Trophoblast cell (in vitro differentiated cells and primary cell): Measurements from ENCODE around the gene SRP14.

Source experiments
- DNase-seq, 2 donors: peaks; one replicate each; pipeline ENCODE4 v3.0.0-alpha.2; 2016
- H2AFZ ChIP-seq: 2 replicates; pipeline ENCODE4 v1.6.1; 2013; ENCODE audit warnings: low read length, moderate library complexity, mild to moderate bottlenecking; ENCODE audit not compliant: insufficient read depth, poor library complexity
- H2AK5ac ChIP-seq: 2 replicates; pipeline ENCODE4 v1.6.1; 2013; ENCODE audit warnings: mild to moderate bottlenecking, low read length
- H2BK120ac ChIP-seq: 2 replicates; pipeline ENCODE4 v1.6.1; 2013; ENCODE audit warnings: low read length, mild to moderate bottlenecking, moderate library complexity; ENCODE audit not compliant: insufficient read depth, poor library complexity
- H2BK12ac ChIP-seq: 2 replicates; pipeline ENCODE4 v1.6.1; 2013; ENCODE audit warnings: mild to moderate bottlenecking, low read length, moderate library complexity
- H2BK5ac ChIP-seq: 2 replicates; pipeline ENCODE4 v1.6.1; 2013; ENCODE audit warnings: low read length, low read depth, moderate library complexity, mild to moderate bottlenecking; ENCODE audit not compliant: poor library complexity
- H3K14ac ChIP-seq: 2 replicates; pipeline ENCODE4 v1.6.1; 2013; ENCODE audit warnings: mild to moderate bottlenecking, low read length
- H3K18ac ChIP-seq: 2 replicates; pipeline ENCODE4 v1.6.1; 2013; ENCODE audit warnings: mild to moderate bottlenecking, low read length
- H3K23ac ChIP-seq: 2 replicates; pipeline ENCODE4 v1.6.1; 2013; ENCODE audit warnings: low read length
- H3K27ac ChIP-seq: 2 replicates; pipeline ENCODE4 v1.5.1; 2013; ENCODE audit warnings: low read depth, mild to moderate bottlenecking, inconsistent platforms, low read length, moderate library complexity
- H3K27me3 ChIP-seq: 2 replicates; pipeline ENCODE4 v1.6.1; 2013; ENCODE audit warnings: inconsistent platforms, mild to moderate bottlenecking, low read length, moderate library complexity; ENCODE audit not compliant: insufficient read depth
- H3K36me3 ChIP-seq, 2 experiments: 1 replicate in 1 of 2; 2 replicates in 1 of 2; pipeline ENCODE4 v1.6.1; 2013; ENCODE audit warnings: low read length in 2 of 2, mild to moderate bottlenecking in 2 of 2, moderate library complexity in 1 of 2; ENCODE audit not compliant: insufficient read depth in 2 of 2, control insufficient read depth in 1 of 2
- H3K4ac ChIP-seq: 2 replicates; pipeline ENCODE4 v1.6.1; 2013; ENCODE audit warnings: low read depth, mild to moderate bottlenecking, low read length, moderate library complexity
- H3K4me1 ChIP-seq, 2 experiments: 1 replicate in 1 of 2; 2 replicates in 1 of 2; pipeline ENCODE4 v1.6.1; 2013; ENCODE audit warnings: low read length in 2 of 2, mild to moderate bottlenecking in 2 of 2, moderate library complexity in 1 of 2; ENCODE audit not compliant: insufficient read depth in 2 of 2, control insufficient read depth in 1 of 2
- H3K4me2 ChIP-seq: 2 replicates; pipeline ENCODE4 v1.6.1; 2013; ENCODE audit warnings: inconsistent platforms, mild to moderate bottlenecking, low read length, moderate library complexity
- H3K4me3 ChIP-seq: 2 replicates; pipeline ENCODE4 v1.5.1; 2013; ENCODE audit warnings: mild to moderate bottlenecking, low read depth, low read length, inconsistent platforms
- H3K79me1 ChIP-seq: one replicate; pipeline ENCODE4 v1.6.1; 2013; ENCODE audit warnings: low read length
- H3K79me2 ChIP-seq: 2 replicates; pipeline ENCODE4 v1.6.1; 2013; ENCODE audit warnings: low read length, mild to moderate bottlenecking; ENCODE audit not compliant: control insufficient read depth, insufficient read depth, poor library complexity
- H3K9ac ChIP-seq: 2 replicates; pipeline ENCODE4 v1.6.1; 2013; ENCODE audit warnings: mild to moderate bottlenecking, low read length
- H3K9me3 ChIP-seq: 2 replicates; pipeline ENCODE4 v1.6.1; 2013; ENCODE audit warnings: low read depth, mild to moderate bottlenecking, control low read depth, inconsistent platforms, low read length; ENCODE audit not compliant: insufficient read depth
- H4K12ac ChIP-seq: 2 replicates; pipeline ENCODE4 v1.6.1; 2013; ENCODE audit warnings: low read depth, mild to moderate bottlenecking, low read length, moderate library complexity
- H4K8ac ChIP-seq: 2 replicates; pipeline ENCODE4 v1.6.1; 2013; ENCODE audit warnings: low read depth, mild to moderate bottlenecking, low read length, moderate library complexity
- H4K91ac ChIP-seq: one replicate; pipeline ENCODE4 v1.6.1; 2013; ENCODE audit warnings: low read depth, mild to moderate bottlenecking, low read length, moderate library complexity
- WGBS: extraction: QIAGEN DNeasy Blood & Tissue Kit; methylation state at CpG from one replicate; pipeline ENCODE4 v1.1.7; 2013; ENCODE audit warnings: missing lambda C conversion rate; ENCODE audit not compliant: insufficient read length, insufficient coverage; ENCODE audit errors: extremely low coverage; 5-methylcytosine and 5-hydroxymethylcytosine counted together

SRP14 gene

DNA sequence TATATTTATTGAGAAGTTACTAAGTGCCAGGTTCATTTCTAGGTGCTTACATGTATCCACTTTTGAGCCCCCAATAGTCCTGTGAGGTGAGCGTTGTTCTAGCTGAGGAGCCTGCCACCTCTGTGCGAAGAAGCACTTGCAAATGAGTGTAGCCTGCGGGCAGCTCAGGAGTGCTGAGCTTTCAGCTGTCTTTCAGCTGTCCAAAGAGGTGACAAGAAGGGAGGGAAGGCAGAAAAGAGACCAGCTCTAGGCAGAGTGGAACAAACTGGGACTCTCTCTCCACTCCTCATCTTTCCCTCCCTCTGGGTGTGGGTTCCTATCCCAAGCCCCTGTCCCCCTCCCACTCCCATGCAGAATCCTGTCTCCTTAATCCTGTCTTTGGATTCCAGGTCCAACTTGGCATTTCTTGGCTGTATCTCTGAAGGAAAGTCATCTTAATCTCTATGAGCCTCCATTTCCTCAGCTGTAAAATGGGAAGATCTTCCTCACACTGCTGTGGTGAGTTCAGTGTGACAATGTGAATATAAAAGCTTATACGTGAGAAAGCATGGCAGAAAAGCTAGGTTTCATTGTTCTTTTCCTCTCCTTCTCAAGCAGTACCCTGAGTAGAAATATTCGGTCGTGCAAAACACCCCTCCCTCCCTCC, 6.7 kb upstream of the SRP14 start:
- Histone ChIP-seq H3K4ac (no peak overlapping the region), H3K79me2 (no peaks in the 10 kb centered on the region), H3K27me3 (no peaks in the 10 kb centered on the region), H3K36me3 (no peaks in the 10 kb centered on the region), H3K27ac (no peak overlapping the region), H2BK12ac (no peak overlapping the region), H2BK5ac (peak overlapping the region; percentile 4), H2BK120ac (no peak overlapping the region), H4K12ac (no peak overlapping the region), H3K14ac (no peak overlapping the region), H3K9ac (no peak overlapping the region), H3K4me3 (no peak overlapping the region), H2AFZ (no peak overlapping the region), H3K79me1 (peaks cover 18% of the 10 kb centered on the region), H3K4me2 (no peak overlapping the region), H3K18ac (no peak overlapping the region), H4K8ac (no peak overlapping the region), H3K23ac (no peak overlapping the region), H2AK5ac (no peak overlapping the region), H4K91ac (peak overlapping the region; percentile 52), H3K9me3 (peaks cover 5% of the 10 kb centered on the region), H3K4me1 (peaks cover 24 to 25% of the 10 kb centered on the region in 2 experiments)
- DNase-seq, result peak in 1 of 2 donors; percentile 35
- WGBS, result no CpG with 5 or more reads among the region's 6 CpGs

DNA sequence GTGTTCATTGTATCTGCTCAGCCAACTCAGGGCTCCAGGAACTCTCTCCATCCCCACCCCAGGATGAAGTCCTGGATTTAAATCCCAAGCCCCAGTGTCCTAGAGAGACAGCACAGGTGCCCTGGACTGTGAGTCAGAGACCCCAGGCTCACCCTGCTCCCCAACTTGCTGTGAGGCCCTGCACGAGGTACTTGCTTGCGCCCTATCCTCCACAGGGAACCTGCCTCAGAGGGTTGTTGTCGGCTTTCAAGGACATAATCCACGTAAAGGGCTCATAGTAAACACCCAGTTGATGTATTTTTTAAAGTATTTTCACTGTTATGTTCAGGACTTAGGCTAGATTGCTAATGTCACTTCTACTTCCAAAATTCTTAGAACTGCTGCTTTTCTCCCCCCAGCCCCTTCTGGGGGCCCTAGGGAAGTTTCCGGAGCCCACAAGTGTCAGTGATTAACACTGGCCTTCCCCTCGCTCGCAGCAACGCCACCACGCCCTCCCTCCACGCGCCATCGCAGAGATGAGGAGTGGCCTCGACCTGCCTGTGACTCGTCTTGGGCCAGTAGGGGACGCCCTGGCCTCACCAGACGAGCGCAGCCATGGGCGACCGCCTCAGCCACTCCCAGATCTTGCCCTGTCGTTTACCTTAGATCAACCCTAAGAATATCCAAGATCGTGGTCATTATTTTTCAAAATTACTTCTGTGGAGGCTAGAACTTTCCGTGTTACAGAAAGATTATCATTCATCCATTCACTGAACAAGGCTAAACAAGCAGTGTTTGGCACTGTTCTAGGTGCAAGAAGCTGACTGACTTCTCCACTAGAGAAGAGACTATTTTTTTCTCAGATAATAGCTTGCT, 6.0 kb upstream of the SRP14 start:
- Histone ChIP-seq H4K12ac (no peak overlapping the region), H3K27me3 (no peaks in the 10 kb centered on the region), H3K18ac (no peak overlapping the region), H3K9ac (no peak overlapping the region), H3K79me1 (peaks cover 15% of the 10 kb centered on the region), H3K36me3 (no peaks in the 10 kb centered on the region), H4K8ac (no peak overlapping the region), H3K79me2 (no peaks in the 10 kb centered on the region), H2AFZ (no peak overlapping the region), H3K4me2 (peak overlapping the region; percentile 47), H2BK120ac (no peak overlapping the region), H3K9me3 (no peaks in the 10 kb centered on the region), H2AK5ac (no peak overlapping the region), H2BK12ac (no peak overlapping the region), H3K4me3 (no peak overlapping the region), H3K4ac (no peak overlapping the region), H3K27ac (no peak overlapping the region), H2BK5ac (no peak overlapping the region), H4K91ac (no peak overlapping the region), H3K23ac (no peak overlapping the region), H3K4me1 (peaks cover 24% of the 10 kb centered on the region in 2 experiments), H3K14ac (no peak overlapping the region)
- no CpG with 5 or more reads among the region's 22 CpGs for WGBS
- peak; percentile 81 to 87 for DNase-seq

DNA sequence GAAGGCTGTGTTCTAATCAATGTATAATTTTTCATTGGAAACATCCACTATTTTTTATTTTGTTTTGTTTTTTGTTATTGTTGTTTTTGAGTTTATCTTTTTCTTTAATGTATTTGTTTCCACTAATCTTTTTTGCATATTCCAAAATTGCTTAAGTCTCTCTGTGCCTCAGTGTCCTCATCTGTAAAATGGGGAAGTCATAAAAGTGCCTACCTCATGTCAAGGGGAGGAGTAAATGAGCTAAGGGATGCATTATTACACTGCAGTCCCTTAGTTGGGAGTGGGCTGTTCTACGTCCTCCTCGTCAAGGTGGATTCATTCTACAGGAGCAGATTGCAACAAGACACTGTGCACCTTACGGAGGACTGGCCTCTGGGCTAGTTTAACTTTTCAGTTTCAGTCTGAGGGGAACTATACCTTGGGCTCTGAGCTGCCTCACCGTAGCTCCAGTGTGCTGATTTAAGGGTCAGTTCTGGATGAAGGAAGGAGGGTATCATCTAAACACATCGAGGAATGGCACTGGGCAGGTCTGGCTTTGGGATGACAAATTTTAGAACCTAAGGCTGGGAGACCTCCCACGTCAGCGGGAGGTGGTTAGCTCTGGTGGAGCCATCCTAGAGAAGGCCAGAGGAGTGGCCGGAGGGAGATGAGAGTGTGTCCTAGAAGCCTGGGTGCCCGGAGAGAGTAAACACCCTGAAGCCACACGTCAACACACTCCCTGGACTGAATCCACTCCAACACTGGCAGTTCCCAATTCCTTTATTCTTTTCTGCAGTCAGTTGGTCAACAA, 5.1 kb upstream of the SRP14 start:
- Histone ChIP-seq H3K9me3 (no peaks in the 10 kb centered on the region), H3K79me1 (peaks cover 16% of the 10 kb centered on the region)
- WGBS, result no CpG with 5 or more reads among the region's 10 CpGs

DNA sequence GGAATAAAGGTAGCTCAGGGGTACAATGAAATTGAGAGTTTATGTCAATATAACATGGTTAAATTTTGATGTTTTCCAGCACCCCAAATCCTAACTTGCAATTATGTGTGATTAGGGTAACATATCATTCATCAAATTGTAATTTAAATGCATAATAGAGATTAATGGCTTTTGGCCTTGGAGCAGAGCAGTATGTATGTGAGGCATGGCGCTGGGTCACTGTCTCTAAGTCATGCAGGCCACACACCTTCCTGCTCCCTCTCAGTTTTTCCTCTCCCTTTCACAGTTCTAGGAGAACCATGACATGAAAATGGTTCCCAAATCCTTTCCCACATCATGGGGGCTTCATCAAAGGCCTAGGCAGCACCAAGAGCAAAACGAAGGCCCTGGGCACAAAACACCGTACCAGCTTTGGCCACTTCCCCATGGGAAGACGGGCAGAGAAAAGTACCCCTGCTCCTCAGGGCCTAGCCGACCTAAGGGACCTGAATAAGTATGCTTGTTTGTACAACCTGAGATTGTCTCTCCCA, 3.9 kb upstream of the SRP14 start:
- no peak for DNase-seq
- H3K36me3 ChIP-seq, result no peaks in the 10 kb centered on the region
- no peaks in the 10 kb centered on the region for H3K9me3 ChIP-seq
- no peak overlapping the region for H4K8ac ChIP-seq
- no peak overlapping the region for H4K12ac ChIP-seq
- no peak overlapping the region for H3K27ac ChIP-seq
- H3K4me3 ChIP-seq, result no peak overlapping the region
- WGBS, result no CpG with 5 or more reads among the region's 5 CpGs
- H2BK5ac ChIP-seq, result no peak overlapping the region
- H3K79me2 ChIP-seq, result peaks cover 10% of the 10 kb centered on the region
- no peak overlapping the region for H2BK12ac ChIP-seq
- no peak overlapping the region for H2AFZ ChIP-seq
- no peaks in the 10 kb centered on the region for H3K27me3 ChIP-seq
- peaks cover 19% of the 10 kb centered on the region for H3K79me1 ChIP-seq
- no peak overlapping the region for H3K4me2 ChIP-seq
- H3K4me1 ChIP-seq, result peaks cover 16 to 17% of the 10 kb centered on the region in 2 experiments
- H3K14ac ChIP-seq, result no peak overlapping the region
- no peak overlapping the region for H3K18ac ChIP-seq
- H3K4ac ChIP-seq, result no peak overlapping the region
- no peak overlapping the region for H4K91ac ChIP-seq
- no peak overlapping the region for H3K9ac ChIP-seq
- H2BK120ac ChIP-seq, result no peak overlapping the region
- H3K23ac ChIP-seq, result no peak overlapping the region
- H2AK5ac ChIP-seq, result no peak overlapping the region

More for the DNA sequence above, 5.1 kb upstream of the SRP14 start:
- peaks cover 24% of the 10 kb centered on the region in 2 experiments for H3K4me1 ChIP-seq
- no peak overlapping the region for H3K4me3 ChIP-seq
- no peak overlapping the region for H3K14ac ChIP-seq
- H3K9ac ChIP-seq, result no peak overlapping the region
- no peaks in the 10 kb centered on the region for H3K27me3 ChIP-seq
- no peaks in the 10 kb centered on the region for H3K36me3 ChIP-seq
- H2BK5ac ChIP-seq, result no peak overlapping the region
- H3K18ac ChIP-seq, result no peak overlapping the region
- H4K12ac ChIP-seq, result no peak overlapping the region
- no peak overlapping the region for H2BK12ac ChIP-seq
- no peak overlapping the region for H3K4ac ChIP-seq
- DNase-seq, result no peak
- H2AFZ ChIP-seq, result no peak overlapping the region
- no peak overlapping the region for H2BK120ac ChIP-seq
- no peak overlapping the region for H2AK5ac ChIP-seq
- no peak overlapping the region for H3K4me2 ChIP-seq
- H4K8ac ChIP-seq, result no peak overlapping the region
- no peak overlapping the region for H3K23ac ChIP-seq
- no peak overlapping the region for H3K27ac ChIP-seq
- no peak overlapping the region for H4K91ac ChIP-seq
- peaks cover 2% of the 10 kb centered on the region for H3K79me2 ChIP-seq
